Inflammatory macrophage treated with lipopolysaccharide for 1 hour (primary cell): ENCODE measurements around the gene RCE1.
"Not testable (repeated sequence)": the region's sequence is repeated elsewhere in the genome, so short reads cannot be mapped to it uniquely, and the experiment has no call there.

ENCODE experiments used
- DNase-seq, 2 donors: peaks; one replicate each; pipeline ENCODE4 v3.0.0-alpha.2; 2020 to 2022

The RCE1 gene

DNA sequence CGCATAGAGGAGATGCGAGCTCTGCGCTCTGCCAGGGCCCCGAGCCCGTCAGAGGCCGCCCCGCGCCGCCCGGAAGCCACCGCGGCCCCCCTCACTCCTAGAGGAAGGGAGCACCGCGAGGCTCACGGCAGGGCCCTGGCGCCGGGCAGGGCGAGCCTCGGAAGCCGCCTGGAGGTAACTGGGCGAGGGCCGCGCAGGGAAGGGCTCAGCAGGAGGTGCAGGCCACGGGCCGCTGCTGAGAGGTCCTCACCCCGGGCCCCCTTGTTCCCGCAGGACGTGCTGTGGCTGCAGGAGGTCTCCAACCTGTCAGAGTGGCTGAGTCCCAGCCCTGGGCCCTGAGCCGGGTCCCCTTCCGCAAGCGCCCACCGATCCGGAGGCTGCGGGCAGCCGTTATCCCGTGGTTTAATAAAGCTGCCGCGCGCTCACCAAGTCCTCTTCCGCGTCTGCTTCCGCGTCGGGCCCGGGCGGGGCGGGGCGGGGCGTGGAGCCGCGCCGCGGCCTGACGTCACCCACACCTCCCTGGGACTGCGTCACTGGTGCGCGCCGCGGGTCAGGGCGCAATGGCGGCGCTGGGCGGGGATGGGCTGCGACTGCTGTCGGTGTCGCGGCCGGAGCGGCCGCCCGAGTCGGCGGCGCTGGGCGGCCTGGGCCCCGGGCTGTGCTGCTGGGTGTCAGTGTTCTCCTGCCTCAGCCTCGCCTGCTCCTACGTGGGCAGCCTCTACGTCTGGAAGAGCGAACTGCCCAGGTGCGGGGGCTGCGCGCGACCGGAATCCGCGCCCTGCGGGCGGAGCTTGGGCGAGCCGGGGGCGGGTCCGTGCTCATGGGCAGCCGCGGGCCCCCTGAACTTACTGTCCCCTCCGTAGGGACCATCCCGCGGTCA lies at the start of gene RCE1:
RCE1 (plus strand) TSS at position 546 of the 880 bp plus-strand sequence; CDS start at position 561, 15 bp downstream.
- DNase-seq, result peak; percentile 84 to 96

GRCh38 chr11:66799815-66800214 lies 43.4 kb upstream of the RCE1 start:
- not testable (repeated sequence) for DNase-seq

DNA sequence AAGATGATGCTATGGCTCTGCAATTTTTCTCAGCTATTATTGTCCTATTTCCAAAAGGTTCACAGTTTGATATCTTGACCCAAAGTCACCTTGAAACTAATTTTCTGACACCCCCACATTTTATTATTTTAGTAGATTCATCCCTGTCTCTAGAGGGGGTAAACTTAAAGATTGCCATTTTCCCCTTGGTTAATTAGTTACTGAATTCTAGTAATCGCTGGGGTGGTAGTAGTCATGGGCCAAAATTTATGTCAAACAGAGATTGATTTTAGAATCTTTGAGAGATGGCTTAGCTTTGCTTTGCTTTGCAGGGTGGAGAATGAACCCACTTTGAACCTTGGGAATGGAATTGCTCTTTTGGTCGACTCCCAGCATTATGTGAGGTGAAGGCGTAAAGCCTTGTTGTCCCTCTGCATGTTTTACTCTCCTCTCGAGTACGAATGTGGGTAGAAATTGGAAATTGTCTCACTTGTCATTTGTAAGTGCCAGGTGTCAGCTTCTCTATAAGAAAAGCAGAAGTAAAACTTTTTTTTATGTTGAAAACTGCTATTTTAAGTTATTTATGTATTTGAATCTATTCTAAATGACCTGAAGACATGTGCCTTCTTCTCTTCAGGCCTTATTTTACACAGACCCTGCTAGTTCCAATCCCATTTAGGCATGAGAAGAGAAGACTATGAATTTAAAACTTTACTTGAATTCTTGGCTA lies 42.4 kb upstream of the RCE1 start:
- DNase-seq, result no peak

GRCh38 chr11:66809592-66809991 lies 33.6 kb upstream of the RCE1 start:
- no peak for DNase-seq

DNA sequence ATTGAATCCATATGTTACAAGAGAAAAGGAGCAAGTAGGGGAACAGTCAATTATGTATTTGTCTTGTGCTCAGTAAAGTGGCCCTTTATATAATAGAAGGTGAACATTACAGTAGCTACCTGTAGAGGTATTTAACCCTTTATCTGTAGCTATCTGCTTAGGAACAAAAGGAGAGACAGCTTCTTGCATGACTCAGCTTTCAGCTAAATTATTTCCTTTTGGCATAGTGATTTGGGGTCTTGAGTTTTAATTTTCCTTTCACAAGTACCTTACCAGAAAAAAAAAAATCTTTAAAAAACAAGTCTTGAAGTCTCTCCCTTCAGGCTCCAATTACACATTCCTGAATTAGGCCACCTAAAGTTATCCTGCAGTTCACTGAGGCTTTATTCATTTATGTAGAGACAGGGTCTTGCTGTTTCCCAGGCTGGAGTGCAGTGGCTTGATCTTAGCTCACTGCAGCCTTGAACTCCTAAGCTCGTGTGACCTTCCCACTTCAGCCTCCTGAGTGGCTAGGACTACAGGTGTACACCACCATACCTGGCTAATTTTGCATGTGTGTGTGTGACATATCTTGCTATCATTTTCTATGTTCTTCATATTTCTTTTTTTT lies 32.6 kb upstream of the RCE1 start:
- no peak for DNase-seq

DNA sequence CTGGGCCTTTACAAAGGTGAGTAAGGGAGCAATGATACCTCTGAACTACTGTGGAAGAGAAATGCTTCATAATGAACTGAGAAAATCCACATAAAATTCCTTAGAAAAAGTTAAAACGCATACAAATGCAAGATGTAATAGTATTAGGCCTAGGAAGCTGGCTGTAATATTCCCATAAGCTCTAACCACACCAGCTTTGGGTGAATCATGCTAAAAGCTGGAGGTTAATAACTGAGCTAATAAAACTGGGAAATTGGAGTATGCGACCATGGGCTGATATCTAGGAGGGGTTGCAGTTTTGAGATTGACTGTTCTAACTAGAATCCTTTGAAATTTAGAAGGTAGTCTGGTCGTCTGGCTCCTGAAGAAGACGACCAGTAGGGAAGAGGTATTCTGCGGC lies 28.6 kb upstream of the RCE1 start:
- DNase-seq, result no peak

DNA sequence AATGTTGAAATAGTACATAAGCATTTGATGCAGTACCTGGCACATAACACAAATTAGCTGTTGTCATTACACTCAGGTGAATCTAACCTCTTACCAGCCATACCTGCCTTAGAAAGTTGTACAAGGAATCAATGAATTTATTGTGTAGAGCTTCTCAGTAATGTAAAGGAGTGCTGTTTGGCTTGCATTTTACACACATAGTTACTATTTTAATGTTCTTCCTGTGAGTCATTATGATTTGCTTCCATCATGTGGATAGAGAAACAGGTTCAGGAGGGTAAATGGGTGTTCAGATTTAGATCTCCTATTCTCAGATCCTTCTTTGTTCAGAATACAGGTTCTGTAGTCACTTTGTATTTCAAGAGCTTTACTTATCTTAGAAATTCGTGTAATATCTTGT lies 27.6 kb upstream of the RCE1 start:
- no peak for DNase-seq

- no peak for DNase-seq
These were observed 24.8 kb upstream of the RCE1 start for GRCh38 chr11:66818231-66818955.

DNA sequence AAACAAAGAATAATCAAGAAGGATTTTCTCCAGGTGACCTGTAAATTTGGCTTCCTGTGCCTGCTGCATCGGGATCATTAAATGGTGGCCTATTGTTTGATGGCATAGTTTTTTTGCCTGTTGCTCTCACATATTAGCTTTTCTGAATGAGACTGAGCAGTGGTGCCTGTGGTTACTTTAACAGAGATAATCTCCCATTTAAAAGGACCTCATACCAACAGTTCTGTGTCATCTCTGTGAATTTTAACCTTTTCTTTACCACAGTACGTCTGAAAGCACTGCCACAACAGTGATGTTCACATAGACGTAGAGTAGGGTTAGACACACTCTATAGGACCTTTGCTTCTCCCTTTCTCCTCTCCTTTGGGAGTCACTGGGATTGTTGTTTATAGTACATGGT lies 22.9 kb upstream of the RCE1 start:
- DNase-seq, result no peak

DNA sequence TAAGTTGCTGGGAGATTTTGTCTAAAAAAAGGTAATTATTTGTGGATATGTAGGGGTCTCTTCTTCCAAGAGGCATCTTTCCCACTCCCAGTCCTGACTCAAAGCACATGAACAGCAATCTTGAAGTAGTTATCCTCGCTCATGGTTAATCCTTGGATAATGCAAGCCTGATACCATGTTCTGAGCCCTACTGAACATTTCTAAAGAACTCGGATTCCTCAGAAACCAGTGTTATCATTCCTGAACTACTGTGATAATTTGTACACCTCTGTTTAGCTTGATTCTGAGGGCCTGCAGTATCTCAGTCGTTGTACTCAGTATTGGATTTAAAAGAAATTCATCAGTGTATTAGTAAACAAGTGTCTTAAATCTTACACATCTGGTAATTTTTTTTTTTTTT lies 22.3 kb upstream of the RCE1 start:
- no peak for DNase-seq

GRCh38 chr11:66823700-66824099 lies 19.5 kb upstream of the RCE1 start:
- DNase-seq, result no peak

DNA sequence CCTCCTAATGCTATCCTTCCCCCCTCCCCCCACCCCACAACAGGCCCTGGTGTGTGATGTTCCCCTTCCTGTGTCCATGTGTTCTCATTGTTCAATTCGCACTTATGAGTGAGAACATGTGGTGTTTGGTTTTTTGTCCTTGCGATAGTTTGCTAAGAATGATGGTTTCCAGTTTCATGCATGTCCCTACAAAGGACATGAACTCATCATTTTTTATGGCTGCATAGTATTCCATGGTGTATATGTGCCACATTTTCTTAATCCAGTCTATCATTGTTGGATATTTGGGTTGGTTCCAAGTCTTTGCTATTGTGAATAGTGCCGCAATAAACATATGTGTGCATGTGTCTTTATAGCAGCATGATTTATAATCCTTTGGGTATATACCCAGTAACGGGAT lies 18.7 kb upstream of the RCE1 start:
- not testable (repeated sequence) for DNase-seq

DNA sequence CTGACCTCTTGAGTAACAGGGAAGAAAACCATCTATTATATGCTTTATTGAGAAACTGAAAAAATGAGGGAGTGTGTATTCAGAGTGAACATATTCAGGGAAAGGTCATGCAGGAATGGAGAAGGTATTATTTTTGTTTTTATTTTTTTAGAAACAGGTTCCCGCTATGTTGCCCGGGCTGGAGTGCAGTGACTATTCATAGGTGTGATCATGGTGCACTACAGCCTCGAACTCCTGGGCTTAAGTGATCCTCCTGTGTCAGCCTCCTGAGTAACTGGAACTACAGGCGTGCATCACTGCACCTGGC lies 8.7 kb upstream of the RCE1 start:
- no peak for DNase-seq

- DNase-seq, result no peak
These were observed 8.3 kb upstream of the RCE1 start for GRCh38 chr11:66834943-66835342.

- no peak for DNase-seq
These were observed 7.4 kb upstream of the RCE1 start for GRCh38 chr11:66835768-66836405.

- DNase-seq, result no peak
These were observed 2.7 kb upstream of the RCE1 start for GRCh38 chr11:66840317-66841091.

DNA sequence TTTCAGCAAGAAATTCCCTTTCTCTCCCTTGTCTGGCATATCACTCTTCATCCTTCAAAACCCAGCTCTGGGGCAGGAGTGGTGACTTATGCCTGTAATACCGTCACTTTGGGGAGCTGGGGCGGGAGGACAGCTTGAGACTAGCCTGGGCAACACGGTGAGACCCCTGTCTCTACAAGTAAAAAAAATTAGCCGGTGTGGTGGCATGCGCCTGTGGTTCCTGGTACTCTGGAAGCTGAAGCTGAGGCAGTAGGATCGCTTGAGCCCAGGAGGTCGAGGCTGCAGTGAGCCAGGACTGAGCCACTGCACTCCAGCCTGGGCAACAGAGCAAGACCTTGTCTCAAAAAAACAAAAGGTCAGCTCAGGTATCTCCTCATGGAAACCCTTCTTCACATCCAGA lies 1.4 kb upstream of the RCE1 start:
- no peak for DNase-seq

GRCh38 chr11:66842501-66842895 lies 743 bp upstream of the RCE1 start:
- DNase-seq, result no peak

DNA sequence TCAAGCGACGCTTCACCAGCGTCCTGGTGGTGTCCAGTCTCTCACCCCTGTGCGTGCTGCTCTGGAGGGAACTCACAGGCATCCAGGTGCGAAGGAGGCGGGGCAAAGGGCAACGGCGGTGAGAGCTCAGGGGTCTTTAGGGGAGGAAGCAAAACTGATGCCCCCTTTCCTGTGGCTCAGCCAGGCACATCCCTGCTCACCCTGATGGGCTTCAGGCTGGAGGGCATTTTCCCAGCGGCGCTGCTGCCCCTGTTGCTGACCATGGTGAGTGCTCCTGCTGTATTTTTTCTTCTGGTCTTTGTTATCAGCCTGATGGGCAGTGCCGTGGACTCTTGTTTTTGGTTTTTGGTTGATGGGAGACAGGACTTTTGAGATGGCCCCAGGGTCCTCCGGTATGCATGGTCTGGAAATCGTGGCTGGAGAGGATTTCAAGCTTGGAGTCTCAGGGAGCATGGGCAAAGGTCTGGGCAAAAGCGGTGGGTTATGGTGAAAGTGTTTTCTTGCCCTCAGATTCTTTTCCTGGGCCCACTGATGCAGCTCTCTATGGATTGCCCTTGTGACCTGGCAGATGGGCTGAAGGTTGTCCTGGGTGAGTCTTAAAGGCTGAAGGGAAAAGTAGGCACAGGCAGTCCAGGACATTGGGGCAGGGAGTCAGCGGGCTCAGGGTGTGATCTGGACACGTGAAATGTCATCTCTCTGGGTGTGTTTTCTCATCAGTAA lies 695 bp downstream of the RCE1 start:
- DNase-seq, result no peak

DNA sequence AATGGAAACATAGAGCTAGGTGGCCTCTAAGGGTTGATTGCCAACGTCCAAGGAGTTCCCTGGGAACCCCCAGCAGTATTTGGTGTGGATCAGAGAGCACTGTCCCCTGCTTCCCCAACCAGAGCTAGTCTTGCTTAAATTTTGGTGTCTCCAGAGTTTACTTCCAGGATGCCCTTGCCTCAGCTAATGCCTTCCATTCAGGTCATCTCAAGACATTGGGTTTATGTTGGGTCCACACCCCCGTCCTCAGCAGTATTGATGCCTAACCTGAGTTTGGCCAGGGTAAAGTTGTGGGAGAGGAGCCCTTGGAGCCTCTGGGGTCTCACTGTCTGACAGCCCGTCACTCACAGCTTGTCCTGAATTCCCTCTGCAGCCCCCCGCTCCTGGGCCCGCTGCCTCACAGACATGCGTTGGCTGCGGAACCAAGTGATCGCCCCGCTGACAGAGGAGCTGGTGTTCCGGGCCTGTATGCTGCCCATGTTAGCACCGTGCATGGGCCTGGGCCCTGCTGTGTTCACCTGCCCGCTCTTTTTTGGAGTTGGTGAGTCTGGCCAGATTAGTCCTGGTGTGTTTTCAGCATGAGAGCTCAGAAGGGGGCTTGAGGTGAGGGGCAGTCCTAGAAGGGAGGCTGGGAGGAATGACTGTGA lies 1.4 kb downstream of the RCE1 start:
- no peak for DNase-seq
